Adrenal gland (tissue), 5 donors: ENCODE measurements around the gene ANKRD23.

Experiments
- CTCF ChIP-seq, 6 experiments: fragments of 450-650 bp in 4 of 6; fragments of 200-600 bp in 2 of 6; sonication (generic) in 1 of 6; IDR thresholded peaks; 1 replicate in 5 of 6; 2 replicates in 1 of 6; pipeline versions ENCODE4 v1.5.1 to v1.8.0; 2016 to 2021; ENCODE audit warnings: antibody characterized with exemption in 6 of 6, mild to moderate bottlenecking in 2 of 6, moderate library complexity in 1 of 6
- POLR2A ChIP-seq, 2 donors: fragments of 450-650 bp; IDR thresholded peaks; one replicate each; pipeline ENCODE4 v1.6.1; 2017; ENCODE audit warnings: antibody characterized with exemption in 2 of 2, mild to moderate bottlenecking in 2 of 2, moderate library complexity in 1 of 2
- donor health status: DM: no; HTN: no; CAD: no.

GRCh38 chr2:96874198-96874831 is 30.5 kb upstream of the ANKRD23 start:
- TF ChIP-seq POLR2A (IDR thresholded peaks at IDR 0.05), result no peak
- TF ChIP-seq CTCF (IDR thresholded peaks at IDR 0.05), result no peak
